CD4-positive, alpha-beta memory T cell (primary cell): ENCODE results near the gene BIRC3. TPM values are rescaled to one million over a fixed set of nuclear protein-coding genes. Genes with fewer than 3 reads are reported as not detected.

Experiments
- CTCF ChIA-PET: fragments of 350-600 bp; sonication (Branson Sonifier 250); formaldehyde crosslinking; loops from one replicate; lab custom pipeline; 2021; ENCODE audit warnings: inconsistent platforms; ENCODE audit not compliant: partially characterized antibody; lab: Charles Lee
- POLR2A ChIA-PET: fragments of 350-600 bp; sonication (Branson Sonifier 250); formaldehyde crosslinking; loops from one replicate; lab custom pipeline; 2021; ENCODE audit not compliant: partially characterized antibody; lab: Charles Lee
- DNase-seq, 5 donors: peaks; one replicate each; pipeline versions ENCODE4 v3.0.0 to v3.0.0-alpha.2; 2020 to 2022; ENCODE audit warnings: mixed read lengths in 1 of 5
- H3K27ac ChIP-seq: one replicate; pipeline ENCODE4 v1.7.0; 2013; ENCODE audit warnings: low read depth, low read length
- H3K27me3 ChIP-seq: 2 replicates; pipeline ENCODE4 v1.7.0; 2013; ENCODE audit warnings: mild to moderate bottlenecking, low read length, moderate library complexity; ENCODE audit not compliant: insufficient read depth
- H3K36me3 ChIP-seq: 2 replicates; pipeline ENCODE4 v1.7.0; 2013; ENCODE audit warnings: mild to moderate bottlenecking, low read length, moderate library complexity; ENCODE audit not compliant: insufficient read depth
- H3K4me1 ChIP-seq: 2 replicates; pipeline ENCODE4 v1.7.0; 2013; ENCODE audit warnings: mild to moderate bottlenecking, low read length, moderate library complexity; ENCODE audit not compliant: insufficient read depth
- H3K4me3 ChIP-seq, 2 donors: one replicate each; pipeline ENCODE4 v1.7.0; 2013; ENCODE audit warnings: low read length in 2 of 2, mild to moderate bottlenecking in 1 of 2
- H3K9me3 ChIP-seq, 2 donors: one replicate each; pipeline ENCODE4 v1.7.0; 2013; ENCODE audit warnings: low read length in 2 of 2, control low read depth in 1 of 2; ENCODE audit not compliant: control insufficient read depth in 1 of 2
- H3K27ac Mint-ChIP-seq, 7 donors: one replicate each; pipeline ENCODE4 v1.8.0; 2020 to 2021; ENCODE audit warnings: mixed read lengths in 7 of 7, mild to moderate bottlenecking in 6 of 7, inconsistent platforms in 3 of 7, moderate library complexity in 3 of 7
- H3K27me3 Mint-ChIP-seq, 2 donors: one replicate each; pipeline ENCODE4 v1.8.0; 2020 to 2021; ENCODE audit warnings: mixed read lengths in 2 of 2
- H3K36me3 Mint-ChIP-seq, 2 donors: one replicate each; pipeline ENCODE4 v1.8.0; 2020 to 2021; ENCODE audit warnings: mixed read lengths in 2 of 2, inconsistent platforms in 1 of 2, mild to moderate bottlenecking in 1 of 2
- H3K4me1 Mint-ChIP-seq, 4 donors: one replicate each; pipeline ENCODE4 v1.8.0; 2020 to 2021; ENCODE audit warnings: mixed read lengths in 4 of 4, mild to moderate bottlenecking in 1 of 4
- H3K4me3 Mint-ChIP-seq, 8 donors: one replicate each; pipeline ENCODE4 v1.8.0; 2020 to 2021; ENCODE audit warnings: mixed read lengths in 8 of 8, mild to moderate bottlenecking in 7 of 8, moderate library complexity in 6 of 8, inconsistent platforms in 3 of 8
- H3K9me3 Mint-ChIP-seq, 8 donors: one replicate each; pipeline ENCODE4 v1.8.0; 2020 to 2021; ENCODE audit warnings: mixed read lengths in 8 of 8, mild to moderate bottlenecking in 5 of 8, inconsistent platforms in 3 of 8, moderate library complexity in 1 of 8
- intact Hi-C: fragments of 100-400 bp; cut with micrococcal nuclease; formaldehyde crosslinking; loops from one replicate; pipeline ENCODE4 v1.15.1; 2023
- polyA plus RNA-seq, 2 donors: library from polyadenylated mRNA; unstranded; fragments of 300-500 nt; fragmentation: Illumina TruSeq; gene quantifications; one replicate each; pipeline ENCODE4 v1.2.3, GENCODE V29; 2021
- total RNA-seq, 2 experiments: library from RNA; stranded (reverse); gene quantifications; one replicate each; pipeline ENCODE4 v1.2.3, GENCODE V29; 2021

The BIRC3 gene
- total and polyA plus RNA-seq, 4 experiments from 2014 or later: 82.5 to 198 (median 142) TPM

DNA sequence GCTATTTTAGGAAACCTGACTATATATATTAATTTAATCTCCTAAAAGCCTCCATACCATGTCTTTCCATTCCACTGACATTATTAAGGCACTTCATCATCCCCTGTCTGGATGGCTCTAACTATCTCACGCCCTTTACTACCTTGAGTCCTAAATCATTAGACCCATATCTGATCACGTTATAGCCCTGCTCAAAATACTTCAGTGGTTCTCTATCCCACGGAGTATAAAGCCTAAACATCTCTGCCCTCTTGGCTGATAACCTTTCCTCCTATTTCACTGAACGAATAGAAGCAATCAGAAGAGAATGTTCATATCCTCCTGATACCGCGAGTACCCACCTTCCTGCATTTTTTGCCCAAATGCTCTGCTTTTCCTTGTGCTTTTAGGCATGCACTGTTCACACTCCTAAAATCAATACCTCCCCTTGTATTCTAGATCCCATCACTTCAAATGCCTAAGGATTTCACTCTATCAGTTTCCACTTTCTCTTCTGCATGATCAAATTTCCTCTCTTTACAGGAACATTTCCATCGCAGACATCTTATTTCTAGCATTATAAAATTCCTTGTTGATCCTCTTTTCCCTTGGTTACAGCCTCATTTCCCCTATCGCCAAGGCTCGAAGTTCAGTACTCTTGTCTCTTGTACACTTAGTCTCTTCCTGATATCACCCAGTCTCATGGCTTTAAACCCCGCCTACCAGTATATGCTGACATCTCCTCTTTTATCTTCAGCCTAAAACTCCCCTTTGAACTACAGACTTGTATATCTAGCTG is 45.0 kb upstream of the BIRC3 start:
- peaks cover 21 to 37% (median 27%) of the 10 kb centered on the region in 4 donors for H3K4me1 Mint-ChIP-seq
- intact Hi-C loops: no loop called here

DNA sequence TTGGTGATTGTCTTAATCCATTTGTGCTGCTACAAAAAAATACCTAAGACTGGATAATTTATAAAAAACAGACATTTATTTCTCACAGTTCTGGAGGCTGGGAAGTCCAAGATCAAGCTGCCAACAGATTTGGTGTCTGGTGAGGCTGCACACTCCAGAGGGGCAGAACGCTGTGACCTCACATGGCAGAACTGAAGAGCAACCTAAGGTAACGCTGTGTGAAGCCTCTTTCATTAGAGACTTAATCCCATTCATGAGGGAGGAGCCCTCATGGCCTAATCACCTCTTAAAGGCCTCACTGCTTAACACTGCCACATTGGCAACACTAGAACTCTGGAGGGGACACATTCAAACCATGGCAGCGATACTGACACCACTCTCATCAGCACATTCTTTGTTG is 42.7 kb upstream of the BIRC3 start:
- intact Hi-C loops: no loop called here
- no peaks in the 10 kb centered on the region for H3K9me3 ChIP-seq
- H3K4me1 Mint-ChIP-seq: peaks cover 9 to 18% (median 12%) of the 10 kb centered on the region in 4 donors
- H3K9me3 Mint-ChIP-seq: peaks cover 0 to 1% (median 0%) of the 10 kb centered on the region in 8 donors
- peaks cover 13 to 17% of the 10 kb centered on the region in 2 donors for H3K27me3 Mint-ChIP-seq
- no peak overlapping the region for H3K4me3 ChIP-seq
- no peak overlapping the region for H3K27ac Mint-ChIP-seq
- H3K4me3 Mint-ChIP-seq: no peak overlapping the region
- H3K27ac ChIP-seq: no peak overlapping the region
- peaks cover 10% of the 10 kb centered on the region for H3K4me1 ChIP-seq
- DNase-seq: no peak
- H3K36me3 ChIP-seq: no peaks in the 10 kb centered on the region
- no peaks in the 10 kb centered on the region for H3K36me3 Mint-ChIP-seq
- POLR2A ChIA-PET: no interaction called here
- H3K27me3 ChIP-seq: no peaks in the 10 kb centered on the region
- CTCF ChIA-PET: interaction anchor here (0.6 to 1.4 kb wide), 4 partner anchors 70 to 222 kb away, joined by 3 read pairs; no protein-coding TSS in a partner anchor

More for the DNA sequence above, 45.0 kb upstream of the BIRC3 start:
- H3K4me1 ChIP-seq: peaks cover 23% of the 10 kb centered on the region
- no peaks in the 10 kb centered on the region for H3K36me3 ChIP-seq
- H3K9me3 ChIP-seq: no peaks in the 10 kb centered on the region
- H3K4me3 ChIP-seq: no peak overlapping the region
- CTCF ChIA-PET: no interaction called here
- Mint-ChIP-seq H3K27me3 (peaks cover 13 to 14% of the 10 kb centered on the region in 2 donors), H3K4me3 (no peak overlapping the region), H3K27ac (no peak overlapping the region), H3K9me3 (peaks cover 0 to 1% (median 0%) of the 10 kb centered on the region in 8 donors), H3K36me3 (no peaks in the 10 kb centered on the region)
- H3K27ac ChIP-seq: no peak overlapping the region
- no peaks in the 10 kb centered on the region for H3K27me3 ChIP-seq
- peak in 1 of 5 donors; percentile 8 for DNase-seq
- POLR2A ChIA-PET: no interaction called here

DNA sequence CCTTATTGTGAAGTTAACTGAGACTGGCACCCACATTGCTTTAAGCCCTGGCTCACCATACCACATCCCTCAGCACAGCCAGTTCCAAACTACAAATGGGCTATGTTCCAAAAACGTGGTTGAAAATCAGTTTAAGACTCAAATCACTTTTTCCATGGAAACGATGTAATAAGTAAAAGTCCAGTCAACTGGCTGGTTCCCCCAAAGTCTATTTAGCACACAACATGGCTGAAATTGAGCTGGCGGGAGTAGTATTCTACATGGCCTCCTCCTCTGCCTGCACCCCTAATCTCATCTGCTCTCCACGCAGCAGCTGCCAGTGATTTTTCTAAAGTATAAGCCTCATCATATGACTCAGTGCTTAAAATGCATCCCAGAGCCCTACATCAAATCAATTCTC is 40.9 kb upstream of the BIRC3 start:
- intact Hi-C loops: no loop called here
- peaks cover 13 to 20% of the 10 kb centered on the region in 2 donors for H3K27me3 Mint-ChIP-seq
- H3K9me3 Mint-ChIP-seq: peaks cover 0 to 1% (median 0%) of the 10 kb centered on the region in 8 donors
- H3K4me1 Mint-ChIP-seq: peaks cover 7 to 13% (median 9%) of the 10 kb centered on the region in 4 donors
- ChIA-PET POLR2A (no interaction called here), CTCF (no interaction called here)
- Histone ChIP-seq H3K4me3 (no peak overlapping the region), H3K4me1 (peaks cover 4% of the 10 kb centered on the region), H3K27ac (no peak overlapping the region), H3K9me3 (no peaks in the 10 kb centered on the region), H3K27me3 (no peaks in the 10 kb centered on the region), H3K36me3 (no peaks in the 10 kb centered on the region)
- no peak for DNase-seq
- no peak overlapping the region for H3K27ac Mint-ChIP-seq
- no peak overlapping the region for H3K4me3 Mint-ChIP-seq
- H3K36me3 Mint-ChIP-seq: no peaks in the 10 kb centered on the region

DNA sequence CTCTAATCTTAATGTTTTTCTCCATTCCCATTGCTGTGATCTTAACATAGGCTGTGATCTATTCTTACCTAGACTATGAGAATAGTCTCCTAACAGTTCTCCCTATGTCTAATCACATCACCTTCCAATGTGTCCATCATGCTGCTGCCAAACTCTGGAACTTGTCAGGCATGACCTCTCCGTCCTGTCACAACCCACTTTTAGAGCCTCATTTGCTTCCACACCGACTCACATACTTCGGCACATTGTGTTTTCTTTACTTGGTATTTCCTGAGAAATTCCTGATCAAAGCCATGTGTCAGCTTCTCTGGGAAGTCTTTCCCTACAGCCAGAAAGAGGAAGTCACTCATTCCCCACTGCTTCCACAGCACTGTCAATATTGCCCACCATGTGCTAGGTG is 40.5 kb upstream of the BIRC3 start:
- Histone ChIP-seq H3K36me3 (no peaks in the 10 kb centered on the region), H3K9me3 (no peaks in the 10 kb centered on the region), H3K27me3 (no peaks in the 10 kb centered on the region), H3K4me3 (no peak overlapping the region), H3K4me1 (peaks cover 4% of the 10 kb centered on the region), H3K27ac (no peak overlapping the region)
- H3K27me3 Mint-ChIP-seq: peaks cover 13 to 20% of the 10 kb centered on the region in 2 donors
- H3K4me3 Mint-ChIP-seq: no peak overlapping the region
- H3K36me3 Mint-ChIP-seq: no peaks in the 10 kb centered on the region
- H3K27ac Mint-ChIP-seq: no peak overlapping the region
- intact Hi-C loops: no loop called here
- CTCF ChIA-PET: no interaction called here
- POLR2A ChIA-PET: no interaction called here
- peaks cover 7 to 13% (median 9%) of the 10 kb centered on the region in 4 donors for H3K4me1 Mint-ChIP-seq
- DNase-seq: no peak
- H3K9me3 Mint-ChIP-seq: peaks cover 0 to 1% (median 0%) of the 10 kb centered on the region in 8 donors

DNA sequence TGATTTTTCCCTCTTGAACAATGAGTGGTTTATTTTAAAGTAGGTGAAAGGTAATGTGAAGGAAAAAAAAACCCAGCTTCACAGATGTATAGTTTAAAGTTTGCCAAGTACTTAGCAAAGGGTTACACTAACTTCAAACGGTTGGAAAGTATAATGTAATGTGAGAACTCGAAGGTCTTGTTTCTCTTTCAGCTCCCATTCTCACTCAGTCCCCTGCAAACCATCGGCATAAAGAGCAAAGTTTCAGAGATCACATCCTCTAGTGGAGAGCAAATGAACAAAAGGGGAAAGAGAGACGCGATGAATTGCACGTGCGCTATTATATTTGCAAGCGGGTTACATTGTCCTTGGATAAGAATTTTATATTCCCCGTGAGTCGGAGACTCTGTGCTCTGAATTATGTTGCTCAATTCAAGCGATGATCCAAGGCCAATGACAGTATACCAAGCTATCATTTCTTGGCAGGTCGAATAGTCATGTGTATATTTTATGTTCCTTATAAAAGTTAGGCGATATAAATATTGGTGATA is 37.6 kb upstream of the BIRC3 start:
- CTCF ChIA-PET: interaction anchor here (1.0 to 2.2 kb wide), 6 partner anchors 8 to 661 kb away, joined by 3 to 10 read pairs (median 6); no protein-coding TSS in a partner anchor
- POLR2A ChIA-PET: interaction anchor here (1.1 kb wide), 1 partner anchor 11 kb away, joined by 3 read pairs; no protein-coding TSS in a partner anchor

DNA sequence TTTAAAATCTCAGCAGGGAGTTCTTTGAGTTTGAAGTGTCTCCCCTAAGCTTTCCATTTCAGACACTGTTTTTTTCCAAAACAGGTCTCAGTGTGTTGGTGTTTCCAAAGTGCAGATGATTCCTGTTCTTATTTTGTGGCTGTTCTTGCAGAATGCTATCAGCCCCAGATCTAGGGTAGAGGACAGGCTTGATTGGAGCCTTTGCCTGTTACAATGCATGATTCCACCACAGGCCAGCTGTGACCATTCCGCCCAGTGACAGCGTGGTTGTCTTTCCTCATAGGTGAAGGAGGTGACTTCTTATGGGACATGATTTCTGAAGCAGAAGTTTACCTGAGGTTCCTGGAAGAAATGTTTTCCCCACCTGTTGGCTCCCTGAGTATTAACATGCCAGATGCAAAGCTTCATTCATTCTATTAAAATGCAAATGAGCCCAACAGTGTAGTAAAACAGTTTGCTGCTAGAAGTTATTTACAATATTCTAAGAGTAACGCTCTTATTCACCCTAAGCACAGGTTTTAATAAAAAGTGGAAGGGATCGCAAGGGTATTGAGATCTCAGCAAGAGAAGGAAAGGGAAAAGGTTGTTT is 36.9 kb upstream of the BIRC3 start:
- Mint-ChIP-seq H3K36me3 (no peaks in the 10 kb centered on the region), H3K4me1 (peaks cover 3 to 8% (median 4%) of the 10 kb centered on the region in 4 donors), H3K9me3 (peaks cover 0 to 1% (median 0%) of the 10 kb centered on the region in 8 donors), H3K27ac (no peak overlapping the region), H3K4me3 (no peak overlapping the region), H3K27me3 (peaks cover 8 to 16% of the 10 kb centered on the region in 2 donors)
- Histone ChIP-seq H3K4me3 (no peak overlapping the region), H3K36me3 (no peaks in the 10 kb centered on the region), H3K27ac (no peak overlapping the region), H3K27me3 (no peaks in the 10 kb centered on the region), H3K9me3 (no peaks in the 10 kb centered on the region), H3K4me1 (no peaks in the 10 kb centered on the region)
- intact Hi-C loops: no loop called here
- CTCF ChIA-PET: interaction anchor here (1.2 to 2.2 kb wide), 4 partner anchors 8 to 661 kb away, joined by 3 to 10 read pairs (median 7); no protein-coding TSS in a partner anchor
- POLR2A ChIA-PET: interaction anchor here (1.1 kb wide), 1 partner anchor 12 kb away, joined by 3 read pairs; no protein-coding TSS in a partner anchor
- DNase-seq: no peak

More for the DNA sequence above, 37.6 kb upstream of the BIRC3 start:
- H3K27ac ChIP-seq: no peak overlapping the region
- DNase-seq: no peak
- Mint-ChIP-seq H3K4me1 (peaks cover 3 to 8% (median 4%) of the 10 kb centered on the region in 4 donors), H3K27me3 (peaks cover 9 to 16% of the 10 kb centered on the region in 2 donors), H3K4me3 (peak overlapping the region in 2 of 8 donors; percentile 4 to 41), H3K36me3 (no peaks in the 10 kb centered on the region), H3K9me3 (peaks cover 0 to 1% (median 0%) of the 10 kb centered on the region in 8 donors), H3K27ac (no peak overlapping the region)
- H3K27me3 ChIP-seq: no peaks in the 10 kb centered on the region
- H3K9me3 ChIP-seq: no peaks in the 10 kb centered on the region
- intact Hi-C loops: no loop called here
- no peak overlapping the region for H3K4me3 ChIP-seq
- no peaks in the 10 kb centered on the region for H3K36me3 ChIP-seq
- no peaks in the 10 kb centered on the region for H3K4me1 ChIP-seq

DNA sequence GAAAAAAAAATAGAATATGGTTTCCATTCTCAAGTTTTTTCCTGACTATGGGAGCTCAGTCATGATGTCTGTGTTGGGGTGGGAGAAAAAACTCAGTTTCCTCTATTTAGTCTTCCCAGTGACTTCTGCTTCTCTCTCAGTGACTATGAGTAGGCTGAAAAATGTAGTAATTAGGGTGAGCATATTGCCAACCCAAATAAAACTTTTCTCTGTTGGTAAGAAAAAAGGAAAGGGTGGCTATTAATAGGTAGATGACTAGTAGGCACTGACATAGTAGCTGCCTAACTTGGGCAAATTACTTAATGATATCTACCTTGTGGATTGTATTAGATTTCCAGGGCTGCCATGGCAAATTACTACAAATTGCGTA is 34.2 kb upstream of the BIRC3 start:
- Mint-ChIP-seq H3K4me3 (no peak overlapping the region), H3K27me3 (peaks cover 0 to 8% of the 10 kb centered on the region in 2 donors), H3K4me1 (peaks cover 9 to 13% (median 9%) of the 10 kb centered on the region in 4 donors), H3K36me3 (no peaks in the 10 kb centered on the region), H3K27ac (no peak overlapping the region), H3K9me3 (no peaks in the 10 kb centered on the region)
- no peak for DNase-seq
- Histone ChIP-seq H3K27ac (no peak overlapping the region), H3K4me3 (no peak overlapping the region), H3K4me1 (peaks cover 4% of the 10 kb centered on the region), H3K36me3 (no peaks in the 10 kb centered on the region), H3K9me3 (no peaks in the 10 kb centered on the region), H3K27me3 (no peaks in the 10 kb centered on the region)
- CTCF ChIA-PET: interaction anchor here (1.2 to 1.9 kb wide), 4 partner anchors 11 to 383 kb away, joined by 3 to 9 read pairs (median 4); no protein-coding TSS in a partner anchor
- POLR2A ChIA-PET: no interaction called here
- intact Hi-C loops: no loop called here
